ENCODE data around the gene GTF3C5.
"Not testable (repeated sequence)": the region's sequence is repeated elsewhere in the genome, so short reads cannot be mapped to it uniquely, and the experiment has no call there.

Gene GTF3C5

DNA sequence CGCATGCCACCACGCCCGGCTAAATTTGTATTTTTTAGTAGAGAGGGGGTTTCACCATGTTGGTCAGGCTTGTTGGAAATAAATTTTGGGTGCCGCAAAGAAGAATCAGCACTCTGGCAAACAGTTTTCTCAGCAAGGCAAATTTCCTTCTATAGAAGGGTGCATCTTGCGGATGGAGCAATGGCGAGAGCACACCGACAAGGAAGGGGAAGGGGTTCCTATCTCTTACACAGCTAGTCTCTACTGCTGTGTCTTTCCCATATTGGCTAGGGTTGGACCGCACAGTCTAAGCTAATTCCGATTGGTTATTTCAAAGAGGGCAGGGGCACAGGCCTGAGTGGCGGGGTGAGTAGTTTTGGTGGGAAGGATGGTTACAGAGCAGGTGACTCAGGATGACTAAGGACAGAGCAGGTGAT is 707 bp downstream of the GTF3C5 start:
- FAIRE-seq = no peak

DNA sequence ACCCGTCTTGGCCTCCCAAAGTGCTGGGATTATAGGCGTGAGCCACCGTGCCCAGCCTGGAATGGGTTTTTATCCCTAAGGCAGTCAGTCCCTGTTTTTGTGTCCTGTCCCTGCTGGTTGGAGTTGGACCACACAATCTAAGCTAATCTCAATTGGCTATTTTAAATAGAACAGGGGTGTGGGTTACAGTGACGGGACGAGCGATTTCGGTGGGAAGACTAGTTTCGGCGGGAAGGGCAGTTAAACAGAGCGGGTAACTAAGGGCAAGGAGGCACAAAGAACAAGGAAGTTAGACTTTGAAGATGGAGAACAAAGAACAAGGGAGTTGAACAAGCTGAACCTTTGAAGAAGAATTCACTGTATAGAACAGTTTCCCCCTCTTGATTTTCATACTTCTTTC is 1.4 kb downstream of the GTF3C5 start:
- FAIRE-seq = no peak

DNA sequence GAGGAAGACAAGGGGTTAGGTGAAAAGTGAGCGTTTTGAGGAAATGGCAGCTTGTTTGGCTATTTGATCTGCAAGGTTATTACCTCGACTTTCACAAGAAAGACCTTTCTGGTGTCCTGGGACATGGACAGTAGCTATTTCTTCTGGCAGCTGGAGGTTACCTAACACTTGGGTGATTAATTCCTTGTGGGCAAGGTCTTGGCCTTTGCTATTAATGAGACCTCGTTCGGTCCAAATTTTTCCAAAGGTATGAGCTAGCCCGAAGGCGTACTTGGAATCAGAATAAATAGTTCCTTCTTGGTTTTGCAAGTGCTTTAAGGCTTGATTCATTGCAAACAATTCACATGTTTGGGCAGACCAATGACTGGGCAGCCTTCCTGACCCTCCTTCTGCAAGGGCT is 4.9 kb downstream of the GTF3C5 start:
- no peak for FAIRE-seq

DNA sequence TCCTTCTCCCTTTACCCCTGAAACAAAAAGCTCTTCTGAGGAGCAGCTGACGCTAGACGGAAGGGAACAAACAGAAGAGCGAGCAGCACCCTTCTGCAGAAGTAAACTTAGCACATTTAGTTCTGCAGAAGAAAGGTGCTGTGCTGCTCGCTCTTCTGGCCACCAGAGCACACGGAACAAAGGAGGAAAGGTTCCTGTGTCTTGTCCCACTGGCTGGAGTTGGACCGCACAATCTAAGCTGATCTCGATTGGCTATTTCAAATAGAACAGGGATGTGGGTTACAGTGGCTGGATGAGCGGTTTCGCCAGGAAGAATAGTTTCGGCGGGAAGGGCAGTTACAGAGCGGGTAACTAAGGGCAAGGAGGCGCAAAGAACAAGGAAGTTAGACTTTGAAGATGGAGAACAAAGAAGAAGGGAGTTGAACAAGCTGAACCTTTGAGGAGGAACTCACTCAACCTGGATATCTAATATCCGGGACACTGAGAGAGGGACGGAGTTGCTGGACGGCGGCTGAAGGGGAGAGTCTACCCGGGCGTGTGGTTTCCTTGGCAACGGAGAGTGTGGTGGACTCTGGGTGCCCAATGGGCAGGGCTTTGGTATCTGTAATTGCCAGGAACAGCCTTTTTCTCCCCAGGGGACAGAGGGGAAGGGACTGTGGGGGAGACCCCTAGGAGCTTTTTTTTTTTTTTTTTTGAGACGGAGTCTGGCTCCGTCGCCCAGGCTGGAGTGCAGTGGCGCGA is 7.1 kb downstream of the GTF3C5 start:
- no peak for FAIRE-seq

DNA sequence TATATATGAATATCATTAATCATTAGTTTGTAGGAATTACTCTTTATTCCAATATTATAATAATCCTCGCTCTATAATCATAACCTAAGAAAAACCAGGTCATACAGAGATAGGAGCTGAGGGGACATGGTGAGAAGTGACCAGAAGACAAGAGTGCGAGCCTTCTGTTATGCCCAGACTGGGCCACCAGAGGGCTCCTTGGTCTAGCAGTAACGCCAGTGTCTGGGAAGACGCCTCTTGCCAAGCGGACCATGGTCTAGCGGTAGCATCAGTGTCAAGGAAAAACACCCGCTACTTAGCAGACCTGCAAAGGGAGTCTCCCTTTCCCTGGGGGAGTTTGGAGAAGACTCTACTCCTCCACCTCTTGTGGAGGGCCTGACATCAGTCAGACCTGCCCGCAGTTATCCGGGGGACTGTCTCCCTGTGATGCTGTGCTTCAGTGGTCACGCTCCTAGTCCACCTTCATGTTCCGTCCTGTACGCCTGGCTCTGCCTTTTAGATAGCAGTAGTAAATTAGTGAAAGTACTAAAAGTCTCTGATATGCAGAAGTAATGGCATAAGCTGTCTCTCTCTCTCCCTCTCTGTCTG is 10.2 kb downstream of the GTF3C5 start:
- not testable (repeated sequence) for FAIRE-seq

DNA sequence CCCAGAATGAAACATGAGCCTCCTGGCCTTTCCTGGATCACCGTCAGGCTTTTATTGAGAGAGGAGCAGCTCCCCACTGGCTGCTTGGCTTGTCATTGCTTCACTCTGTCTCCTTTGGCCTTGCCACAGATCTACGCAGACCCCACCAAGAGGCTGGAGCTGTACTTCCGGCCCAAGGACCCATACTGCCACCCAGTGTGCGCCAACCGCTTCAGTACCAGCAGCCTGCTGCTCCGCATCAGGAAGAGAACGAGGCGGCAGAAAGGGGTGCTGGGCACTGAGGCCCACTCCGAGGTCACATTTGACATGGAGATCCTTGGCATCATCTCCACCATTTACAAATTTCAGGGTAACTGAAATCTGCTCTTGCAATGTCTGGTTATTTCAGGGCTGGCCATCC is 11.2 kb downstream of the GTF3C5 start:
- no peak for FAIRE-seq

DNA sequence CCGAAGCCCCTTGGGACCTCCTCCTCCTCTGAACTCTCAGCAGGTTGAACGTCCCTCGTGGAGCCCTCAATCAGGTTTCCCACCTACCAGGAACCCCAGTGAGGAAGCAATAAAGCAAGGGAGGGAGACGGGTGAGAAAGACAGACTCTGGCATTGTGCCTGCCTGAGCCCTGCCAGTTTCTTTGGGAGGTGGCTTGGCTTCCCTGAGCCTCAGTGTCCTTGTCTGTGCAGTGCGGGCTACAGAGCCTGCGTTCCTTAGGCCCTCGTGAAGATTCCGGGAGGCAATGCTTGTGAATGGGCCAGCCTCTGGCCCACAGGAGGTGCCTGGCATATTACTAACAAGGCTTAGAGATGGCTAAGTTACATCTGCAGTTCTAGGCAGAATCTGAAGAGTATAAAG is 11.9 kb downstream of the GTF3C5 start:
- FAIRE-seq = no peak

DNA sequence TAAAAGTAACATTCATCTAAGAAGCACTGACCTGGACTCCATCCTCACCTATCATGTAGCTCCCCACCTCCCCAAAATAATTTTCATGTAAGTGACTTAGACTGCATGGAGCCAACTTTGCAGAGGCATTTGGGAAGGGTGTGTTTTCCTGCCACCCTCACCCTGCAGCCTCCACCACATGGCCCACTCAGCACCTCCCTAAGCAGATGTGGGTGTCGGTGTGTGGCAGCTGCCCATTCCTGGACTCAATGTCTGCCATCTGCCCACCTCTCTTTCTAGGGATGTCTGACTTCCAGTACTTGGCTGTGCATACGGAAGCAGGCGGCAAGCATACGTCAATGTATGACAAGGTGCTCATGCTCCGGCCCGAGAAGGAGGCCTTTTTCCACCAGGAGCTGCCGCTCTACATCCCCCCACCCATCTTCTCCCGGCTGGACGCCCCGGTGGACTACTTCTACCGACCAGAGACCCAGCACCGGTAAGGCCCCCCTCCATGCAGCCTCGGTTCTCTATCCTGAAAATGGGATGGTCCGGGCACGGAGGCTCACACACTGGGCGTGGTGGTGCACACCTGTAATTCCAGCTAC is 12.7 kb downstream of the GTF3C5 start:
- no peak for FAIRE-seq

DNA sequence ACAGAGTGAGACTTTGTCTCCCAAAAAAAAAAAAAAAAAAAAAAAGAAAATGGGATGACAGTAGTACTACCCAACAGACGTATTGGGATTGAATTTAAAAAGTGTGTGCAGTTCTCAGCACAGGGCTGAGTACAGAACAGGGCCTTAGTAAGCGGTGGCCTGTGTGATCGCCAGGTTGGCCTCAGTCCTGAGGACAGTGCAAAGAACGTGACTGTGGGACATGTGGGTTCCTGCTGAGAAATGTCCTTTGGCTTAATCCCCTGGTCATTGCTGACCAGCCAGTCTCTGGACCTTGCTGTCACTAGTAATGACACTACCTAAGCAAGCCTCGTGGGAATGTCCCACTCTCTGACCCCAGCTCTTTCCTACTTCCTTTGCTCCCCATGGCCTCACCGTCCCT is 13.3 kb downstream of the GTF3C5 start:
- no peak for FAIRE-seq

DNA sequence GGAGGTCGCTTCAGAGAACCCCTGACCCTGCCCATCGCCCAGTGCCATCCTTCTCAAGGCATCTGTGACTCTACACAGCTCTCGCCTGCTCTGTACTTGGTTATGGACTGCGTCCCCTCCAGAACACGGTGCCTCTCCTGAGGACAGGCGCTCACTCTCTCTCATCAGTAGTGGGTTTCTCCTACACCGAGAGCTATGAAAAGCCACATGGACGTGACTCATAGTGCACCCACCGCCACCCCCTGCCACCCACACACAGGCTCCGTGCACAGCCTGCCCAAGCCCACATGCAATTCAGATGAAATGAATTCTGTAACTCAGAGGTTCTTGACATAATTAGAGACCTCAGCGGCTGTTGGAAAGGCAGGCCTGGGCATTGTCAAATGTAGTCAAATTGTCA is 13.9 kb downstream of the GTF3C5 start:
- FAIRE-seq = no peak

DNA sequence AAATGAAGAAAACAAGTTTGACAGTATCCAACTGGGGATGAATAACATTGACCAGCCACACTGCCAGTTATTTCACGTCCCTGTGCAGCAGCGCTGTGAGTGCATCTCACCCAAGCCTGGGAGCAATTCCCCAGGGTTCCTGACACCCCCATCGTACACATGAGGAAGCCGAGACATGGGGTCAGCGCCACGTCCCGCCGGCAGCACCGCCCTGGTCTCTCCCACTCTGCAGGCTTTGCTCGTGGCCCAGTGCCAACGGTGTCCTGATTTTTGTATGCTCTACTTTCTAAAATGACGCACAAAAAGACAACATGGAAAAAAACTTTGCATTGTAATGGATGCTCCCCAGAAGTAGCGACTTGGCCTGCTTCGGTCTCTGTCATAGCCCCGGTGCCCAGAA is 14.3 kb downstream of the GTF3C5 start:
- no peak for FAIRE-seq

DNA sequence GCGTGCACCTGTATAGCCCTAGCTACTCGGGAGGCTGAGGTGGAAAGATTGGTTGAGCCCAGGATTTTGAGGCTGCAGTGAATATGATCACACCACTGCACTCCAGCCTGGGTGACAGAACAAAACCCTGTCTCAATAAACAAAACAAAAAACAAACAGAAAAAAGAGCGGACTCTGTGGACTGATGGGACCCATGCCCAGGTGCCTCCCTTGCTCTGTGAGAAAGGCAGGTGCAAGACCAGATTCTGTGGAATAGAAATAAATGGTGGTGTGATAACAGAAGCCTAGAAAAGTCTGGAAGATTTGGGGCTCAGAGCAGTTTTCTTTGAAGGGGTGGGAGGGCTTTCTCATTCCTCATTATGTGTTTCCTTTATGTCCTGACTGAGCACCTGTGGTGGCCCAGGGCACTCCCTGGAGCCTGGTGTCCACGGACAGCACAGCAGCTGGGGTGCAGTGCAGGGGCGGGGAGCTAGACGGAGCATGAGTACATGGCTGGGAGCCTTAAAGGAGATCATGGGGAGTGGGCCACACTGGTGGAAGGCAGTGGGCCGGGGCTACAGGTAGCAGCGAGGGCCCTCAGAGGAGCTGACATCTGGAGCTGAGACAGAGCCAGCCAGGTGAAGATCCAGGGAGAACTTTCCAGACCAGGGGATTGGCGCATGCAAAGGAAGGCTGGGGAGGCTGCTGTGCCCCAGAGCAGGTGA is 15.6 kb downstream of the GTF3C5 start:
- no peak for FAIRE-seq

DNA sequence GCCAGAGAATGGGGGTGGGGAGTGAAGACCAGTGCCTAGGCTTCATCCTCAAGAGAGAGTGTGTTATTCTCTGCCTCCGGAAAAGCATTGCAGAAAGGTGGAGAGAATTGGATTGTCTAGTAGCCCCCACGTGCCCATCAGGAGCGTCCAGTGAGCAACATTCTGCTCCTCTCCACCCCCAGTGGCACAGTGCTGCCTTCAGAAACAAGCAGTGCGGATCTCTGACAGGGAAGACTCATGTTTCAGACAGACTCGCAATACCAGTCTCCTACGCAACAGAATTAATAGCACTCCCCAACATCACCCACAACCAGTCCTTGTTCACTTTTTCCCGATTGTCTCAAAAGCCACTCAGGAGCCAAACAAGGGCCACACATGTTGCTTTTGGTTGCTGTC is 16.1 kb downstream of the GTF3C5 start:
- no peak for FAIRE-seq

DNA sequence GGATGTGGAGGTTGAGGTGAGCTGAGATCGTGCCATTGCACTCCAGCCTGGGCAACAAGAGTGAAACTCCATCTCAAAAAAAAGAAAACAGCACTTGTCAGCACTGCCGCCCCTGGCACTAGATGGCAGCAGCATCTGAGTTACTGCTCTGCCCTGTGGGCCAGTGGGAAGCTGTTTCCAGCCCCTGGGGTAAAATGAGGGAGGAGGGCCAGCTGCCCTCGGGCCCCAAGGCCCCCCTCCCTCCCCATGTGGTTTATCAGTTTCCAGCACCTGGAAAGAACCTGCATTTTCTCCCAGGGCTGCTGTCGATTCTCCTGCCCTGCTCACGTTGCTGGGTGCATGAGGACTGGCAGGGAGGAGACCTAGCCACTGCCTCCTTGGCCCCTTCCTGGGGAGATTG is 17.8 kb downstream of the GTF3C5 start:
- FAIRE-seq = no peak

DNA sequence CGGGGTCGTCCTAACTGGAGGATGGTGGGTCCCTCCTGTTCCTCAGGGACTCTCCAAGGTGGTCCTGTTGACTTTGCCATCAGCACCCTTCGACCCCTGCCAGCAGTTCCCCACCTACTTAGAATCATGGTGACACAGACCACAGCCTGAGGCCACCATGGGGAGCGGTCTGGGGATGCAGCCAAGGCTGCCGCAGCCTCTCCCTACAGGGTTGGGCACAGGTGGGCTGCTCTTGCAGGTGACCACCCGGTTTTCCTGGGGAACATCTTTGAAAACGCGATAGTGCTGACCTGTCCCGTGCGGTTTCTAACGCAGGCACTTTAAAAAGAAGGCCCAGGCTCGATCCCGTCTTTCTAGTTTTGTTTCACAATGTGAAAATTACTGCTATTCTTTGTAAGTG is 18.2 kb downstream of the GTF3C5 start:
- FAIRE-seq = no peak

DNA sequence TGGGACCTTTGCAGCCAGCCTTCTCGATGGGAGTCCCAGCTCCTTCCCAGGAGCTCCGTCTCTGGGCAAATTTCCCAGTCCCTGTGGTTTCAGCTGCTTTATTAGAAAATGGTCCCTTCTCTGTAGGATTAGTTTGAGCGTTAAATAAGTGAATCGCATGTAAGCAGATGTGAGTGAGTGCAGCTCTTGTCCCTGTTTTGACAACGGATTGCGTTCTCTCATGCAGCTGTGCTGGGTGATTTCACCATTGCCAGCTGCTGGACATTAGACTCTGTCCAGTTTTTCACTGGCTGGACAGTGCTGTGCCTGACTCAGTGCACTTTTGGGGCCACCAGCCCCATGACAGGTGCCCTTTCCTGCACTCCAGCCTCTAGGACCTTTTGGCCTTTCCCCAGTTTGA is 19.3 kb downstream of the GTF3C5 start:
- no peak for FAIRE-seq

DNA sequence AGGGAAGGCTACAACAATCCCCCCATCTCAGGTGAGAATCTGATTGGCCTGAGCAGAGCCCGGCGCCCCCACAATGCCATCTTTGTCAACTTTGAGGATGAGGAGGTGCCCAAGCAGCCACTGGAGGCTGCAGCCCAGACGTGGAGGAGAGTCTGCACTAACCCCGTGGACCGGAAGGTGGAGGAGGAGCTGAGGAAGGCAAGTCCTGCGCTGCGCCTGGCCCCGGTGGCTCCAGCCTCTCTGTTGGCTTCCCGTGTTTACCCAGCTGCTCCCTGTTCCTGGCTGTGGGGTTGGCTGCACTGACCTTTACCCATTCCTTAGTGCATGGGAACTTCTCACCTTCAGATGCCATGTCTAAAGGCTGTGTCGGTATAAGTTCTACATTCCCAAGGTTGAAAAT is 20.0 kb downstream of the GTF3C5 start:
- no peak for FAIRE-seq

DNA sequence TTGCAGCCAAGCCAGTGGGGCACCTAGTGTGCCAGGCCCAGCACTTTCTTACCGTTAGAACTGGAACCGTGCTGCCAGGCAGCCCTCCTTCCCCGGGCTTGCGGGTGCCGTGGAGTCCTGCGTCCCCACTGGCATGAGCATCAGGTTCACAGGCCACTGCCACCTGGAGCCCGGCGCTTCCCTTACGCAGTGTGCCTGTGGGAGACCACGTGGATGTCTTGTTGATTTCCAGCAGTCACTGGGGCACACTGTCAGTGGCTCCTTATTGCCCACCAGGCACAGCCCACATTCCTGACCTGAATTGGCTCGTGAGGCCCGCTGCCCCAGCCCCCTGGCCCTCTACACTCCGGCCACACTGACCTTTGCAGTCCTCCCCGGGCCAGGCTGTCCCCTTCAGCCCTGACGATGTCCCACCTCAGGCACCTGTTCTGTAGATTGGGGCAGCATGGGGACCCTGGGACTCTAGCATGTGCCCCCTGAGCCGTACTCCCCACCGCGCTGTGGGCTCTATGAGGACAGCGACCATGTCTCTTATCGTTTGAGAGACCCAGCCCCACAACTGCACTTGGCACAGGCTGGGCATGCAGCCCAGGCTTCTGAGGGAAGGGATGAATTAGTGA is 20.6 kb downstream of the GTF3C5 start:
- no peak for FAIRE-seq

DNA sequence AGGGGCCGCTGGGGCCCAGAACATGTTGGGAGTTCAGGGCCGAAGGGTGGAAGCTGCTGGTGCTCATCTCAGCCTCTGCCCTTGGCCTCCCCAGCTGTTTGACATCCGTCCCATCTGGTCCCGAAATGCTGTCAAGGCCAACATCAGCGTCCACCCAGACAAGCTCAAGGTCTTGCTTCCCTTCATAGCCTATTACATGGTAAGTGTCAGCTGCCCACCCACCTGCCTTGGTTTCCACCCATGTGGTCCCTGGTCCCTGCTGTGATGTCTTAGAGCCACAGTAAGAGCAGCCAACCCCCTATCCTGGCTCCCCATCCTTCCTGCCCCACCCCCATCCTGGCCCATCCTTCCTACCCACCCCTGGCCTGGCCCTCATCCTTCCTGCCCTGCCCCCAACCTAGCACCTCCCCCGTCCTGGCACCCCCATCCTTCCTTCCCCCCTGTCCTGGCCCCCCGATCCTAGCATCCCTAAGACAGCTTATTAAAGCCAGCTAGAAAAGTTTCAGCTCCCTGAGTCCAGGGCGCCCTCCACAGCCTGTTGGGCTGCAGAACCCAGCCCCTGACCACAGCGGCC is 21.3 kb downstream of the GTF3C5 start:
- FAIRE-seq = no peak

DNA sequence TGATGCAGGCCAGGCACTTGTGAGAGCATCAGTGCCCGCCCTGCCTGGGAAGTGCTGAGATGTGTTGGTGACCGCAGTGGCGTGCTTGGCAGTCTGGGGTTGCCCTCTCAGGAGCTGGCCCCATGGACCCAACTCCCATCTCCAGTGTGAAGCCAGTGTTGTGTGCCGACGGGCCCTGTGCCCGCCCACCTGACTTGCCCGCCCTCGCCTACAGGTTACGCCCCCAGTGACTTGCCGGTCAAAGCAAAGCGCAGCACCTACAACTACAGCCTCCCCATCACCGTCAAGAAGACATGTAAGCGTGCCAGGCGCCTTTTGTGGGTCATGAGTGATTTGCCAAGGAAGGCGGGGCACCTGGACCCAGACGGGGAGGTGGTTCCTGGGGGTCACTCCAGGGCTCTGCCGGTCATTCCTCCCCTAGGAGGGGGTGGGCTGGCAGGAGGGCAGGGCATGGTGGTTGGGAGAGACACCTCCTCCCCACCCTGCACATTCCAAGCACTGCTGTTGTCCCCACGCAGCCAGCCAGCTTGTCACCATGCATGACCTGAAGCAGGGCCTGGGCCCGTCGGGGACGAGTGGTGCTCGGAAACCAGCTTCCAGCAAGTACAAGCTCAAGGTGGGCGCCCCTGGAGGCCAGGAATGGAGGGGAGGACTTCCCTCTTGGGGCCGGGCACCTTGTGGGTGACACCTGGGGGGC is 23.5 kb downstream of the GTF3C5 start:
- no peak for FAIRE-seq

DNA sequence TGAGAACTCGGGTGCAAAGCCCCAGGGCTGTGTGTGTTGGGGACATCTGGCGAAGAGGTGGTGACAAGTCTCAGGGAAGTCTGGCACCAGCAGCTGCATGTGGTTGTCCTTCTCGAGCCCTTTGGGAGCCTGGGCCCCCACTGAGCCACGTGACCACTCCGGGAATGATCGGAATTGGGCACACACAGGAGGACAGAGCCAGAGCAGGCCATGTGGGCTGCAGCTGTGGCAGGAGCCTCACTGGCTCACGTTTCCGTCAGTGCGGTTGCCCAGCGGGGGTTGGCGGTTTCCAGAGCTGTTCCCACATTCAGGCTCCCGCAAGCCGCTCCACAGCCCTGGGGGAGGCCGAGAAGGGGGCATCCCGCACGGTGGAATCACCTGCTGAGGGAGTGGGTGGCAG is 24.2 kb downstream of the GTF3C5 start:
- no peak for FAIRE-seq

DNA sequence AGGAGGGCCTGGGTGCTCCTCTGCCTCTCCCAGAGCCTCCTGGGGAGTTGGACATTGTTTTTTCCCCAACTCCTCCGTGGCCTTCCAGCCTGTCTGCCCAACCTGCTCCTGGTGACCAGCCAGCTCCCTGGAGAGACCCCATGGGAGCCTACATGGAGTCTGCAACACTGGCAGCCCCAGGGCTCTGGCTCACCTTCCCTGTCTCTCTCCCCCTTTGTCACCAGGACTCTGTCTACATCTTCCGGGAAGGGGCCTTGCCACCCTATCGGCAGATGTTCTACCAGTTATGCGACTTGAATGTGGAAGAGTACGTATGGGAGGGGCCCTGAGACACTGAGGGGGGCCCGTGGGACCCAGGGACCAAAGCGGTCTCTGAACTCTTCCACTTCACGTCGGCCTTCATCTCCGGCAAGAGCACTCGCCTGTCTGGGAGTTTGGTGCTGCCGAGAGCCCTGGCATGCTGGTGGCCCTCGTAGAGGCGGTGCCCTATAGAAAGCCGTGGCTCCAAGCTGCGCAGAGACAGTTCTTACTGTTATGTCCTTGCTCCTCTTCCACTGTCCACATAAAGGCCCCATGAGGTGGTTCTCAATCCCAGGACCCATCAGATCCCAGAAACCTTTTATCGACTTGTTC is 25.1 kb downstream of the GTF3C5 start:
- FAIRE-seq = no peak
